GM21737 (cell line): Measurements from ENCODE around the gene CA5A.
"Not testable (repeated sequence)": the region's sequence is repeated elsewhere in the genome, so short reads cannot be mapped to it uniquely, and the experiment has no call there.

Experiments
- ATAC-seq: cut with Tn5 transposase; IDR thresholded peaks from one replicate; pipeline ENCODE4 v1.9.1; 2021; ENCODE audit warnings: mild to moderate bottlenecking, moderate library complexity; ENCODE audit not compliant: unreplicated experiment

CA5A gene

GRCh38 chr16:87936375-87937230, at the start of gene CA5A:
Gene CA5A (minus strand): TSS chr16:87936529. CDS start chr16:87936450, 79 bp downstream.
- no peak for ATAC-seq

GRCh38 chr16:87985493-87985892, 49.2 kb upstream of the CA5A start:
- ATAC-seq = not testable (repeated sequence)

GRCh38 chr16:87984632-87985267, 48.4 kb upstream of the CA5A start:
- no peak for ATAC-seq

GRCh38 chr16:87984180-87984579, 47.9 kb upstream of the CA5A start:
- not testable (repeated sequence) for ATAC-seq

- ATAC-seq = not testable (repeated sequence)
Observed at GRCh38 chr16:87983737-87984097, 47.4 kb upstream of the CA5A start.

GRCh38 chr16:87983072-87983736, 46.9 kb upstream of the CA5A start:
- ATAC-seq = not testable (repeated sequence)

GRCh38 chr16:87982581-87983041, 46.3 kb upstream of the CA5A start:
- ATAC-seq = no peak

- ATAC-seq = not testable (repeated sequence)
Observed at GRCh38 chr16:87981376-87981775, 45.0 kb upstream of the CA5A start.

- ATAC-seq = not testable (repeated sequence)
Observed at GRCh38 chr16:87979911-87980630, 43.7 kb upstream of the CA5A start.

GRCh38 chr16:87979352-87979751, 43.0 kb upstream of the CA5A start:
- ATAC-seq = no peak

GRCh38 chr16:87978127-87978526, 41.8 kb upstream of the CA5A start:
- ATAC-seq = no peak

GRCh38 chr16:87976665-87977064, 40.3 kb upstream of the CA5A start:
- ATAC-seq = no peak

GRCh38 chr16:87974178-87974577, 37.8 kb upstream of the CA5A start:
- no peak for ATAC-seq

GRCh38 chr16:87973717-87974116, 37.4 kb upstream of the CA5A start:
- no peak for ATAC-seq

- no peak for ATAC-seq
Observed at GRCh38 chr16:87971933-87972332, 35.6 kb upstream of the CA5A start.

- no peak for ATAC-seq
Observed at GRCh38 chr16:87970186-87970585, 33.9 kb upstream of the CA5A start.

GRCh38 chr16:87968541-87968940, 32.2 kb upstream of the CA5A start:
- no peak for ATAC-seq

GRCh38 chr16:87966685-87967185, 30.4 kb upstream of the CA5A start:
- no peak for ATAC-seq

GRCh38 chr16:87966064-87966645, 29.8 kb upstream of the CA5A start:
- no peak for ATAC-seq

GRCh38 chr16:87965417-87965816, 29.1 kb upstream of the CA5A start:
- no peak for ATAC-seq
